Measurements from ENCODE around the gene ZNF85.
"Not testable (repeated sequence)": the region's sequence is repeated elsewhere in the genome, so short reads cannot be mapped to it uniquely, and the experiment has no call there.

ZNF85 gene

GRCh38 chr19:20923077-20923871, at the start of gene ZNF85:
Gene ZNF85 (plus strand): TSS chr19:20923251. CDS start chr19:20923401, 150 bp downstream.
- no peak for DNase-seq

GRCh38 chr19:20879501-20879900, 43.5 kb upstream of the ZNF85 start:
- no peak for DNase-seq

GRCh38 chr19:20912973-20913372, 10.1 kb upstream of the ZNF85 start:
- no peak for DNase-seq

GRCh38 chr19:20925481-20925880, 2.4 kb downstream of the ZNF85 start:
- DNase-seq, result no peak

GRCh38 chr19:20926796-20927195, 3.7 kb downstream of the ZNF85 start:
- DNase-seq, result no peak

- DNase-seq, result no peak
Measured at GRCh38 chr19:20928371-20928770, 5.3 kb downstream of the ZNF85 start.

- DNase-seq, result not testable (repeated sequence)
Measured at GRCh38 chr19:20936322-20936947, 13.4 kb downstream of the ZNF85 start.

- DNase-seq, result not testable (repeated sequence)
Measured at GRCh38 chr19:20952561-20953095, 29.6 kb downstream of the ZNF85 start.

- DNase-seq, result no peak
Measured at GRCh38 chr19:20964798-20965197, 41.7 kb downstream of the ZNF85 start.

- no peak for DNase-seq
Measured at GRCh38 chr19:20968092-20968491, 45.0 kb downstream of the ZNF85 start.

GRCh38 chr19:20969498-20969897, 46.4 kb downstream of the ZNF85 start:
- no peak for DNase-seq

GRCh38 chr19:20969898-20970297, 46.8 kb downstream of the ZNF85 start:
- DNase-seq, result no peak

GRCh38 chr19:20992788-20993187, 69.7 kb downstream of the ZNF85 start:
- not testable (repeated sequence) for DNase-seq

- DNase-seq, result peak; percentile 49
Measured at GRCh38 chr19:20999731-21000352, 76.8 kb downstream of the ZNF85 start.

All from NCI-H446 treated with DMSO at 0.1 percent for 48 hours (cell line).